Measurements from ENCODE around the gene PPM1G. TPM values are rescaled to one million over a fixed set of nuclear protein-coding genes. Genes with fewer than 3 reads are reported as not detected.

The PPM1G gene
- total and polyA plus RNA-seq, 10 donors: 36.0 to 59.3 (median 48.4) TPM

- no peaks in the 10 kb centered on the region for H3K27me3 ChIP-seq (replicated peaks in 1 of 7)
- TF ChIP-seq CTCF (IDR thresholded peaks at IDR 0.05 in 8 of 11, conservative IDR thresholded peaks at IDR 0.05 in 3 of 11): no peak
- no peak for TF ChIP-seq POLR2AphosphoS5 (IDR thresholded peaks at IDR 0.05)
- no peak for TF ChIP-seq POLR2A (IDR thresholded peaks at IDR 0.05)
- H3K9me3 ChIP-seq: no peaks in the 10 kb centered on the region
- DNase-seq: no peak
- H3K4me1 ChIP-seq: peaks cover 12 to 23% (median 21%) of the 10 kb centered on the region in 6 donors
- H3K36me3 ChIP-seq: peaks cover 0 to 2% (median 0%) of the 10 kb centered on the region in 6 donors
- WGBS, 5 donors: 86 to 95% (median 90%) methylated on average over 9 of the region's 9 CpGs
- no peak overlapping the region for H3K27ac ChIP-seq
- H3K4me3 ChIP-seq: no peak overlapping the region
- intact Hi-C loops (cut with DNase I; ENCODE audit: low total_unique reads): no loop called here
Measured at GRCh38 chr2:27412419-27413152, 3.2 kb upstream of the PPM1G start.

DNA sequence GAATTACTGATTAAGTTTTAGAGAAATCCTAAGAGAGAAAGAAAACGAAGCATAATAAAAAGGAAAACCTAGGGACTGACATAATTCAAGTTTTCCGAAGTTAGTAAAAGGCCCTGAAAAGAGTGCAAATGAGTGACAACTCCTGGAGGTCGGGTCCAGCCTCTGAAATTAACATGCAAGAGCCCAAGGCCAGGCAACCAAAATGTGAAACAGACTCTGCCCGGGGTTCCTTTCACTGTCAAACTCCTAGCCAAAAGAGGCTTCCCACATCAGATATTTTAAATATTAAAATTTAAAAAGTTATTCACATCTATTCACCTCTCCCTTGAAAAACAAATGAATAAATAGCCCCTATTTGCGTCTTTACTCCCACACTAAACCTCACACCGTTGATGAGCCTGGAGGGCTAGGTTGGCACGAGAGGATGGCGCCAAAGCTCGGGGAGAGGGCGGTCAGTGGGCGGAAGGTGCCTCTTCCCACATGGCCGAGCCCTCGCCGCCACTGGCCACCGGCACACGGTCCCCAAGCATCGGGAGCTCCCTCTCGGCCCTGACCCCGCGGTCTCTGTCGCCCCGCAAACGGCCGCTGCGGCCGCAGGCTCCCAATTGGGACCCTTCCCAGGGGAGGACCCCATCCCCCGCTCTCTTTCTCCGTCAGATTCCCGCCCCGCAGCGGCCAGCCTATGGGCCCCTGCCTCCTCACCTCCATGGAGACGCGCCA, 630 bp downstream of the PPM1G start:
- no peak for DNase-seq
- intact Hi-C loops (cut with DNase I; ENCODE audit: low total_unique reads): no loop called here
- Histone ChIP-seq H3K36me3 (peaks cover 0 to 32% (median 2%) of the 10 kb centered on the region in 6 donors), H3K27ac (peak overlapping the region; percentile 80 to 94 (median 89)), H3K27me3 (replicated peaks in 1 of 7) (no peaks in the 10 kb centered on the region), H3K4me3 (peak overlapping the region; percentile 88 to 100 (median 99)), H3K9me3 (no peaks in the 10 kb centered on the region), H3K4me1 (peaks cover 15 to 59% (median 41%) of the 10 kb centered on the region in 6 donors)
- TF ChIP-seq POLR2AphosphoS5 (IDR thresholded peaks at IDR 0.05) (no peak), CTCF (IDR thresholded peaks at IDR 0.05 in 8 of 11, conservative IDR thresholded peaks at IDR 0.05 in 3 of 11) (no peak), POLR2A (IDR thresholded peaks at IDR 0.05) (no peak)
- WGBS, 5 donors: 0 to 2% (median 0%) methylated on average over 27 to 33 of the region's 33 CpGs

DNA sequence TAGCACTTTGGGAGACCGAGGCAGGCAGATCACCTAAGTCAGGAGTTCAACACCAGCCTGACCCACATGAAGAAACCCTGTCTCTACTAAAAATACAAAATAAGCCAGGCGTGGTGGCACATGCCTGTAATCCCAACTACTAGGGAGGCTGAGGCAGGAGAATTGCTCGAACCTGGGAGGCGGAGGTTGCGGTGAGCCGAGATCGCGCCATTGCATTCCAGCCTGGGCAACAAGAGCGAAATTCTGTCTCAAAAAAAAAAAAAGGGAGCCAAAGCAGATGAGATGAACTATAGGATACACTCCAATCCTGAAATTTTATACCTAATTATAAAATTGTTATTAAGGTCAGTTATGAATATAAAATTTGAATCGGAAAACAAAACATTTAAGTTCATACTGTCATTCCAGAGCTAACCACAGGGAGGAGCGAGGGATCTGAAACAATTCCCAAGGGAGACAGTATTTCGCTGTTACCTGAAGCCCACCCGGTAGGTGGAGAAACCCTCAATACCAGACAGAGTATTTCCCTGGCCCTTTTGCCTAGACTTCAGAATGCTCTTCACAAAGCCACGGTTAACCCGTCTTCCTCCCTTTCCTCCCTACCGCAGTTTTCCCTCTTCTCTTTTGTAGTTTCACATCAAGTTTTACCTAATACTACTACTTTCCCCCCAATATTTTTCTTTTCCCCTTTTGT, 1.4 kb downstream of the PPM1G start:
- Histone ChIP-seq H3K4me1 (peaks cover 15 to 67% (median 45%) of the 10 kb centered on the region in 6 donors), H3K4me3 (peak overlapping the region in 7 of 8 donors; percentile 88 to 100 (median 99)), H3K27ac (peak overlapping the region in 3 of 8 donors; percentile 89 to 91 (median 89)), H3K27me3 (replicated peaks in 1 of 7) (no peaks in the 10 kb centered on the region), H3K36me3 (peaks cover 0 to 39% (median 2%) of the 10 kb centered on the region in 6 donors), H3K9me3 (no peaks in the 10 kb centered on the region)
- DNase-seq: no peak
- intact Hi-C loops (cut with DNase I; ENCODE audit: low total_unique reads): no loop called here
- TF ChIP-seq POLR2A (IDR thresholded peaks at IDR 0.05) (no peak), CTCF (IDR thresholded peaks at IDR 0.05 in 8 of 11, conservative IDR thresholded peaks at IDR 0.05 in 3 of 11) (peak in 6 of 11 experiments; percentile 13 to 41 (median 36))
- 49 to 60% (median 57%) methylated on average over 16 of the region's 16 CpGs for WGBS, 5 donors
